ENCODE data around the gene TSC1. TPM values are rescaled to one million over a fixed set of nuclear protein-coding genes. Genes with fewer than 3 reads are reported as not detected.

Gene TSC1
- 51.4 and 61.4 TPM in 2 replicates for total RNA-seq

DNA sequence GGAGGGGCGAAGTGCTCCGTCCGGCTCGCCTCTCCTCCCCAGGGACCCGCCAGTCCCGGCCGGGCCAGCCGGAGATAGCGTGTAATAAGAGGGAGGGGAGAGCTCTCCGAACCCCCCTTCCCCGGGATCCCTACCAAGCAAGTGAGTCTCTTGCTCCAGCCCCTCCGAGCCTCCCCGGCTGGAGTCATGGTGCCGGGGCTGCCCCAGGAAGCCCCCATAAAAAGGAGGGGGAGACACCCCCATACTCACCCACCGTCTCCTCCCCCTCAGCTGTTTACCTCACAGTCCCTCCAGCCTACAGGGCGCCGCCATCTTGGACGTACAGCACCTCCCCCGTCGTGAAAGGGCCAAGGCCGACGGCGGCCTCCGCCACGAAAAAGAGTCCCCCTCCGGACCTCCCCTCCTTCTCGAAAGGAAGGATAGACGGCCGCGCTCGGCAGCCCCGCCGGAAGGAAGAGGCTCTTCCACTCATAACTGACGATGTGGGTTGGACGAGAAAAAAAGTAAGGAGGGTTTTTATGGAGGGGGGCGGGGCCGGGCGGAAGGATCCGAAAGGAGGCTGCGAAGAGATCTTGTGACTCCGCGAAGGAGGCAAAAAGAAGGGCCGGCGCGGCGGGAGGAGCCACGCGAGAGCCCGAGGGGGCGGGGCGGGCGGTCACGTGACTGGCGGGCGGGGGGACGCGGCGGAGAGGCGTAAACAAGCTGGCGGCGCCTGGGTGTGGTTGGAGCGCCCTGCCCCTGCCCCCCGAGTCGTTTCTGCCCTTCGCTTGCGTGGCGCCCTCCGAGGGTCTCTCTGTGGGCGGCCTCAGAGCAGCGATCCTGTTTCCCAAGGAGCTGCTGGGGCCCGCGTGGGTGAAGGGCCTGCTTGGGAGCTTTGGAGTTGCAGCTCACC lies at the start of gene TSC1:
Gene TSC1 (minus strand): TSS at position 323 of the 892 bp plus-strand sequence. CDS start 15,744 bp downstream, outside the sequence.

GRCh38 chr9:132978451-132979131 lies 34.2 kb upstream of the TSC1 start, which contains the start of gene GFI1B:
Gene GFI1B, plus strand, starts transcription at chr9:132978694. Its CDS starts 7,985 bp downstream, at chr9:132986679.

DNA sequence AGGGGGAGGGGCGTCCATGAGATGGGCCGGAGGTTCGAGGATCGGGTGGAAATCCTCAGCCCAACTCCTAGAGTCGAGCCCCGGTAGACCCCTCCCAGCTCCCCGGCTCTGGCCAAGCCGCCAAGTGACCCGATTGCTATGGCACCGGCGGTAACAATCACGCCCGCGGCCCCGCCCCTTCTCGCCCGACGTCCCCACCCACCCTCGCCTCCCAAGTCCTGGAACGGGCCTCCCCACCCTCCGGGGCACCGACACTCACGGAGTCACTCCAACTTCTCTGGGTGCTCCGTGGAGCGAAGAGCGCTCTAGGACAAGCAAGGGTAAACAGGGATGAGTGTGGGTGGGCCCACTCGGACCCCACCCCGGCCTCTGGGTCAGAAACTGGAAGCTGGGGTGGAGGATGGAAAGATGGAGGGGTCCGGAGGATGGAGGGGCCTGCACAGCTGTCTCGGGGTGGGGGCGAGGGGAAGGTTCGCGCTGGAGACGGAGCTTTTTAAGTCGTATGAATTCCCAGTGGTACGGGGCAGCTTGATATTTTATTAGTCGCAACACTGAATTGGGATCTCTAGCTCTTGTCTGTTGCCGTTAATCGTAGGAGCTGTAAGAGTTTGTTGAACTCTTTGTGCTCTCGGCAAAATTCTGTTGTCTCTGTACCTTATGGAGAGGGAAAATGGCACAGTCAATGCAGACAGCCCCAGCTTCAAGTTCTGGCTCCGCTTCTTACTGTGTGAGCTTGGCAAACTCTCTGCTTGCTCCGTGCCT lies 65.5 kb downstream of the TSC1 start, which contains the start of gene SPACA9:
Gene SPACA9 (plus strand): TSS at position 204 of the 762 bp plus-strand sequence. CDS start 5,050 bp downstream, outside the sequence.

GRCh38 chr9:132877824-132878694 lies 66.4 kb downstream of the TSC1 start, which contains the start of gene AK8:
Gene AK8, minus strand, starts transcription at chr9:132878284. Its CDS starts 29 bp downstream, at chr9:132878255.

Small RNAs within 50 kb of the gene (small RNA-seq; reads per million reads assigned to genes)
- gene AL593851.1 (not detected), gene MIR548AW (0.27 reads per million, percentile 5 among the genes with 10 or more reads in this experiment), gene RNU7-21P (not detected)

Other genes with a start within 250 kb of the TSC1 start
- gene AK8, start 66.3 kb downstream of the TSC1 start, total RNA-seq: 0.73 and 0.78 TPM in 2 replicates
- 2.3 and 3.3 TPM in 2 replicates for gene SPACA9, start 65.7 kb downstream of the TSC1 start, total RNA-seq
- gene GFI1B, start 34.1 kb upstream of the TSC1 start, total RNA-seq: not detected in 2 replicates
- gene GTF3C5, start 86.4 kb upstream of the TSC1 start, total RNA-seq: 37.8 and 50.4 TPM in 2 replicates
- 0.20 and 0.37 TPM in 2 replicates for gene CEL, start 117.4 kb upstream of the TSC1 start, total RNA-seq
- 19.9 and 21.7 TPM in 2 replicates for gene RALGDS, start 176.6 kb upstream of the TSC1 start, total RNA-seq
- gene GBGT1, start 219.3 kb upstream of the TSC1 start, total RNA-seq: 1.8 TPM in 2 replicates